K562 (cell line): Measurements from ENCODE around the gene MTARC2. TPM values are rescaled to one million over a fixed set of nuclear protein-coding genes. Genes with fewer than 3 reads are reported as not detected.
A peak's percentile ranks its signal among the peaks of the same experiment; 100 is the strongest.

Experiments
- ATAC-seq: fragments of 200-7000 bp; cut with Tn5 transposase; 3 replicates; pipeline ENCODE4 v1.9.1; 2020; ENCODE audit warnings: moderate library complexity
- BruUV-seq: library from RNA; stranded (reverse); fragments of 400-500 nt; replicated peaks from 2 replicates; lab custom pipeline; 2021; lab: Mats Ljungman, UMichigan
- CTCF ChIA-PET: fragments of 300-600 bp; formaldehyde crosslinking; extraction: SDS; loops from one replicate; lab custom pipeline; 2021; ENCODE audit warnings: low intra/inter-chr PET ratio; lab: Yijun Ruan, JAX
- POLR2A ChIA-PET: fragments of 300-600, 350-650 bp; sonication (Branson Sonifier 250); formaldehyde crosslinking; extraction: SDS; loops from one replicate; lab custom pipeline; 2021; ENCODE audit warnings: antibody characterized with exemption, inconsistent platforms; lab: Yijun Ruan, JAX
- DNase-seq, 4 experiments: peaks; one replicate each; pipeline versions ENCODE4 v3.0.0 to v3.0.0-alpha.2; 2011 to 2018; ENCODE audit warnings: low spot score in 3 of 4, mixed read lengths in 3 of 4; ENCODE audit errors: extremely low read depth in 1 of 4
- FAIRE-seq: peaks from 2 replicates; lab custom pipeline; 2011; peaks lifted over from hg19 to GRCh38; lab: Jason Lieb, UNC
- H2AFZ ChIP-seq: 2 replicates; pipeline ENCODE4 v1.6.0; 2011; ENCODE audit warnings: low read depth, low read length, control low read depth, inconsistent platforms
- H3K27ac ChIP-seq: fragments of 200-600 bp; 3 replicates; pipeline ENCODE4 v1.8.0; 2011; ENCODE audit warnings: low read depth, mild to moderate bottlenecking, control low read depth, inconsistent platforms, low read length, moderate library complexity, mixed read lengths; ENCODE audit errors: extremely low read depth
- H3K27me3 ChIP-seq, 2 experiments: fragments of 300-600 bp in 1 of 2; 2 replicates in 1 of 2; 3 replicates in 1 of 2; pipeline versions ENCODE4 v1.6.0 to v1.8.0; 2011; ENCODE audit warnings: inconsistent platforms in 2 of 2, low read length in 2 of 2, mild to moderate bottlenecking in 1 of 2, mixed read lengths in 1 of 2, moderate library complexity in 1 of 2; ENCODE audit not compliant: control insufficient read depth in 2 of 2, insufficient read depth in 2 of 2
- H3K36me3 ChIP-seq: fragments of 300-600 bp; 3 replicates; pipeline ENCODE4 v1.8.0; 2011; ENCODE audit warnings: mild to moderate bottlenecking, low read length, inconsistent platforms; ENCODE audit not compliant: control insufficient read depth, insufficient read depth
- H3K4me1 ChIP-seq, 2 experiments: fragments of 200-600 bp in 1 of 2; replicated peaks in 1 of 2; 2 replicates in 1 of 2; 3 replicates in 1 of 2; pipeline versions ENCODE4 v1.5.1 to v1.8.0; 2011; ENCODE audit warnings: inconsistent platforms in 2 of 2, low read length in 2 of 2, mild to moderate bottlenecking in 1 of 2, mixed read lengths in 1 of 2, moderate library complexity in 1 of 2; ENCODE audit not compliant: control insufficient read depth in 2 of 2, insufficient read depth in 2 of 2
- H3K4me2 ChIP-seq: 2 replicates; pipeline ENCODE4 v1.6.1; 2011; ENCODE audit warnings: low read length, control low read depth, inconsistent platforms, mixed read lengths; ENCODE audit not compliant: insufficient read depth
- H3K4me3 ChIP-seq: fragments of 200-600 bp; sonication (generic), shearing (Covaris generic); 2 replicates; pipeline ENCODE4 v1.5.1; 2016; ENCODE audit warnings: control low read depth, inconsistent platforms
- H3K79me2 ChIP-seq: fragments of 200-600 bp; 3 replicates; pipeline ENCODE4 v1.8.0; 2011; ENCODE audit warnings: low read length, inconsistent platforms; ENCODE audit not compliant: control insufficient read depth, insufficient read depth
- H3K9ac ChIP-seq, 2 experiments: 2 replicates each; pipeline versions ENCODE4 v1.6.0 to v1.6.1; 2011; ENCODE audit warnings: low read depth in 2 of 2, low read length in 2 of 2, control low read depth in 1 of 2, inconsistent platforms in 1 of 2, mild to moderate bottlenecking in 1 of 2, mixed read lengths in 1 of 2; ENCODE audit not compliant: insufficient read depth in 1 of 2
- H3K9me1 ChIP-seq: one replicate; pipeline ENCODE4 v1.6.0; 2011; ENCODE audit warnings: inconsistent platforms, mild to moderate bottlenecking, low read length, moderate library complexity; ENCODE audit not compliant: control insufficient read depth, insufficient read depth
- H3K9me3 ChIP-seq: replicated peaks from 2 replicates; pipeline ENCODE4 v1.5.1; 2011; ENCODE audit warnings: low read depth, low read length, inconsistent platforms; ENCODE audit not compliant: control insufficient read depth, insufficient read depth
- H4K20me1 ChIP-seq: replicated peaks from 2 replicates; pipeline ENCODE4 v1.6.1; 2011; ENCODE audit warnings: low read length, inconsistent platforms, mixed read lengths; ENCODE audit not compliant: control insufficient read depth, insufficient read depth
- C11orf30 ChIP-seq: fragments of 450-650 bp; IDR thresholded peaks from 2 replicates; pipeline ENCODE4 v1.6.1; 2016; ENCODE audit warnings: low read depth, mild to moderate bottlenecking
- CEBPG ChIP-seq, 3 experiments: fragments of 200-800 bp in 1 of 3; sonication (Bioruptor generic) in 1 of 3; sonication (generic) in 1 of 3; formaldehyde crosslinking in 1 of 3; IDR thresholded peaks in 2 of 3; conservative IDR thresholded peaks in 1 of 3; 2 replicates each; pipeline versions ENCODE4 v1.6.1 to v1.8.0; 2016 to 2022; ENCODE audit warnings: missing compliant biosample characterization in 2 of 3, missing genetic modification characterization in 2 of 3, mild to moderate bottlenecking in 1 of 3, missing genetic modification reagents in 1 of 3
- GATA2 ChIP-seq: sonication (generic); formaldehyde crosslinking; IDR thresholded peaks from 2 replicates; pipeline ENCODE4 v1.4.0; 2020; ENCODE audit warnings: mild to moderate bottlenecking, missing genetic modification reagents
- MEF2A ChIP-seq: IDR thresholded peaks from 2 replicates; pipeline ENCODE4 v1.6.1; 2011; ENCODE audit warnings: low read depth, mild to moderate bottlenecking, low read length, moderate library complexity; ENCODE audit not compliant: control insufficient read depth
- MEF2D ChIP-seq: conservative IDR thresholded peaks from 2 replicates; pipeline ENCODE4 v1.6.1; 2016; ENCODE audit warnings: low read depth, missing genetic modification characterization, missing compliant biosample characterization
- SIX5 ChIP-seq, 2 experiments: IDR thresholded peaks; 2 replicates each; pipeline ENCODE4 v1.6.1; 2011; ENCODE audit warnings: low read length in 2 of 2, borderline replicate concordance in 1 of 2, low read depth in 1 of 2, mild to moderate bottlenecking in 1 of 2, moderate library complexity in 1 of 2; ENCODE audit not compliant: insufficient read depth in 1 of 2
- WGBS: fragments of 100-300 bp; shearing (Covaris generic); methylation state at CpG from one replicate; pipeline ENCODE4 v1.1.6; 2016; ENCODE audit warnings: low coverage, mixed read lengths; ENCODE audit not compliant: insufficient coverage; ENCODE audit errors: missing lambda C conversion rate; 5-methylcytosine and 5-hydroxymethylcytosine counted together
- in situ Hi-C: fragments of 300-500 bp; cut with MboI; formaldehyde crosslinking; loops from 4 replicates; pipeline ENCODE4 v1.15.0; 2018; ENCODE audit warnings: inconsistent platforms, mixed read lengths
- intact Hi-C: fragments of 100-400 bp; cut with micrococcal nuclease; formaldehyde crosslinking; loops from 2 replicates; pipeline ENCODE4 v1.14.2; 2022
- polyA plus RNA-seq, 8 experiments: library from polyadenylated mRNA; depleted of rRNA in 4 of 8; stranded (reverse) in 5 of 8; unstranded in 3 of 8; fragments of >200 nt; fragmentation: Nextera tagmentation in 2 of 8; fragmentation: Illumina TruSeq in 1 of 8; extraction: Ambion mirVana in 2 of 8; extraction: Trizol in 1 of 8; gene quantifications; 2 replicates each; pipeline versions ENCODE4 v1.2.1 to v1.2.3, GENCODE V29; 2011 to 2014; ENCODE audit warnings: inconsistent platforms in 1 of 8, missing spikeins in 1 of 8
- total RNA-seq, 7 experiments: library from RNA; depleted of rRNA in 6 of 7; stranded (reverse); fragments of >200 nt in 6 of 7; fragmentation: Illumina TruSeq in 2 of 7; extraction: Trizol in 2 of 7; gene quantifications; 2 replicates each; pipeline versions ENCODE4 v1.2.1 to v1.2.3, GENCODE V29; 2011 to 2021; ENCODE audit warnings: low replicate concordance in 1 of 7
- TF ChIP-seq, protein P1 (sequence below): fragments of 450-650 bp; formaldehyde crosslinking; IDR thresholded peaks from 2 replicates; pipeline ENCODE4 v1.4.0; 2022; ENCODE audit warnings: mild to moderate bottlenecking, moderate library complexity
- TF ChIP-seq, protein P2 (sequence below), 2 experiments: fragments of 450-650 bp in 1 of 2; sonication (generic) in 1 of 2; formaldehyde crosslinking; conservative IDR thresholded peaks; 2 replicates each; pipeline versions ENCODE4 v1.4.0 to v1.8.1; 2020 to 2022; ENCODE audit warnings: mild to moderate bottlenecking in 1 of 2, missing genetic modification reagents in 1 of 2

Gene MTARC2
- total and polyA plus RNA-seq, 9 of the 15 experiments (the other 6 are each of a cell fraction or from before 2014, with no cell fraction given), result 0.03 to 0.35 TPM; not detected in 7

- H3K79me2 ChIP-seq, result no peaks in the 10 kb centered on the region
- H4K20me1 ChIP-seq, result no peaks in the 10 kb centered on the region
- no peaks in the 10 kb centered on the region for H3K9me3 ChIP-seq
- no peak overlapping the region for H3K9ac ChIP-seq
- no peak overlapping the region for H3K27ac ChIP-seq
- TF ChIP-seq MEF2D (tag), result peak; percentile 86
- no peak for TF ChIP-seq SIX5 (IDR thresholded peaks at IDR 0.05; ENCODE audit: borderline replicate concordance in 1 of 2, insufficient read depth in 1 of 2, low read depth in 1 of 2, low read length in 2 of 2)
- peak; percentile 66; the same call in 1 of the 2 replicates for TF ChIP-seq MEF2A
- TF ChIP-seq C11orf30, result 0 out of 2 replicates have a peak, but pooled peaks have one; percentile 13
- no peaks in the 10 kb centered on the region for H3K9me1 ChIP-seq
- FAIRE-seq, result no peak
- no peaks in the 10 kb centered on the region for H3K36me3 ChIP-seq
- no peak overlapping the region for H3K4me3 ChIP-seq
- ChIA-PET CTCF (interaction anchor here (0.7 kb wide), 1 partner anchor 1657 kb away, joined by 3 read pairs; no protein-coding TSS in a partner anchor), POLR2A (no interaction called here)
- no peaks in the 10 kb centered on the region for H3K4me1 ChIP-seq
- WGBS, result 1% methylated on average over 3 of the region's 3 CpGs
- H2AFZ ChIP-seq, result no peak overlapping the region
- H3K27me3 ChIP-seq, result peaks cover 5 to 20% of the 10 kb centered on the region in 2 experiments; a peak in 3 of 5 replicates
- 0 out of 3 replicates have a peak, but pooled peaks have one; percentile 22 for ATAC-seq
- no peak for DNase-seq
- in situ Hi-C loops, result no loop called here
- H3K4me2 ChIP-seq, result no peak overlapping the region
- no TSS peak for BruUV-seq
- intact Hi-C loops, result no loop called here
Measured at GRCh38 chr1:220797553-220797952, 49.4 kb downstream of the MTARC2 start.

DNA sequence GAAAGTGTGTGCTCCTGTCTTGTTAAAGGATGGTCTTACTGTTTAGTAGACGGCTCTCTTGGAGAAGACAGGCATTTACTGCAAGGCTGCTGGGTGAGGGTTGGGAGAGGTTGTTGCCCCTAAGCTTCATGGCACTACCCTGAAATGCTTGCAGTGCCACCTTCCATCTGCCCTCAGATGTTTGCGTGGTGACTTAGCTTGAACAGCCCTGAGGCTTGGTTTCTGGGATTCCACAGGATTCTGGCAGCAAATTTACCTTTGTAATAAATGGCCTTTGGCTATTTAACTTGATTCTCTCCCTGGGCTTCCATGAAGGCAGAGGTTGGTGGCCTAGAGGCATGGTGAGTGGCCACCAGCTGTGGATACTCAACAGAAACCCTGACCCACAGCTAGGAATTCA is 50.2 kb downstream of the MTARC2 start:
- 0% methylated on average over 2 of the region's 2 CpGs for WGBS
- Histone ChIP-seq H3K4me1 (no peaks in the 10 kb centered on the region), H3K9ac (no peak overlapping the region), H2AFZ (no peak overlapping the region), H3K9me1 (no peaks in the 10 kb centered on the region), H3K9me3 (no peaks in the 10 kb centered on the region), H3K4me2 (no peak overlapping the region), H3K4me3 (no peak overlapping the region), H4K20me1 (no peaks in the 10 kb centered on the region), H3K27ac (no peak overlapping the region), H3K27me3 (peaks cover 5 to 20% of the 10 kb centered on the region in 2 experiments; a peak in 3 of 5 replicates), H3K36me3 (no peaks in the 10 kb centered on the region), H3K79me2 (no peaks in the 10 kb centered on the region)
- in situ Hi-C loops (no loop called here), intact Hi-C loops (no loop called here)
- ATAC-seq, result no peak
- no TSS peak for BruUV-seq
- no peak for DNase-seq
- FAIRE-seq, result no peak
- CTCF ChIA-PET, result no interaction called here
- POLR2A ChIA-PET, result no interaction called here
- TF ChIP-seq, protein P1, sequence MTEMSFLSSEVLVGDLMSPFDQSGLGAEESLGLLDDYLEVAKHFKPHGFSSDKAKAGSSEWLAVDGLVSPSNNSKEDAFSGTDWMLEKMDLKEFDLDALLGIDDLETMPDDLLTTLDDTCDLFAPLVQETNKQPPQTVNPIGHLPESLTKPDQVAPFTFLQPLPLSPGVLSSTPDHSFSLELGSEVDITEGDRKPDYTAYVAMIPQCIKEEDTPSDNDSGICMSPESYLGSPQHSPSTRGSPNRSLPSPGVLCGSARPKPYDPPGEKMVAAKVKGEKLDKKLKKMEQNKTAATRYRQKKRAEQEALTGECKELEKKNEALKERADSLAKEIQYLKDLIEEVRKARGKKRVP, result no peak
- TF ChIP-seq GATA2 (CRISPR knock-in tag) (no peak), CEBPG (CRISPR knock-in tag; IDR thresholded peaks at IDR 0.05) (no peak), CEBPG (tag; conservative IDR thresholded peaks at IDR 0.05 in 1 of 2, IDR thresholded peaks at IDR 0.05 in 1 of 2) (no peak)
- TF ChIP-seq, protein P2, sequence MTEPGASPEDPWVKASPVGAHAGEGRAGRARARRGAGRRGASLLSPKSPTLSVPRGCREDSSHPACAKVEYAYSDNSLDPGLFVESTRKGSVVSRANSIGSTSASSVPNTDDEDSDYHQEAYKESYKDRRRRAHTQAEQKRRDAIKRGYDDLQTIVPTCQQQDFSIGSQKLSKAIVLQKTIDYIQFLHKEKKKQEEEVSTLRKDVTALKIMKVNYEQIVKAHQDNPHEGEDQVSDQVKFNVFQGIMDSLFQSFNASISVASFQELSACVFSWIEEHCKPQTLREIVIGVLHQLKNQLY (CRISPR knock-in tag; conservative IDR thresholded peaks at IDR 0.05), result no peak
